Spleen (tissue), 7 donors: ENCODE measurements around the gene OLFML3.
"Not testable (repeated sequence)": the region's sequence is repeated elsewhere in the genome, so short reads cannot be mapped to it uniquely, and the experiment has no call there.

Experiments used
- CTCF ChIP-seq, 11 experiments: fragments of 200-600 bp in 7 of 11; fragments of 450-650 bp in 4 of 11; sonication (generic) in 4 of 11; IDR thresholded peaks in 8 of 11; conservative IDR thresholded peaks in 3 of 11; 1 replicate in 7 of 11; 2 replicates in 4 of 11; pipeline versions ENCODE4 v1.4.0 to v1.8.0; 2016 to 2021; ENCODE audit warnings: antibody characterized with exemption in 11 of 11, inconsistent platforms in 4 of 11, mild to moderate bottlenecking in 1 of 11
- POLR2A ChIP-seq, 3 donors: fragments of 450-650 bp; IDR thresholded peaks; one replicate each; pipeline ENCODE4 v1.5.1; 2017; ENCODE audit warnings: antibody characterized with exemption in 3 of 3, mild to moderate bottlenecking in 1 of 3
- POLR2AphosphoS5 ChIP-seq, 3 donors: sonication (generic); formaldehyde crosslinking; IDR thresholded peaks; one replicate each; pipeline ENCODE4 v1.5.1; 2017; ENCODE audit warnings: antibody characterized with exemption in 3 of 3
- donor health status: DM: no; HTN: no; CAD: no; lungs with moderate emphysema.
- donor health status: DM: no; HTN: no; CAD: no.
- donor health status: DM: no; HTN: no; CAD: no.

GRCh38 chr1:113948151-113948550 lies 31.1 kb upstream of the OLFML3 start:
- TF ChIP-seq CTCF (IDR thresholded peaks at IDR 0.05 in 8 of 11, conservative IDR thresholded peaks at IDR 0.05 in 3 of 11); POLR2A (IDR thresholded peaks at IDR 0.05); POLR2AphosphoS5 (IDR thresholded peaks at IDR 0.05): not testable (repeated sequence)
